Retinal pigment epithelial cell (primary cell): ENCODE measurements around the gene TMEM270.
"Not testable (repeated sequence)": the region's sequence is repeated elsewhere in the genome, so short reads cannot be mapped to it uniquely, and the experiment has no call there.

Experiments used
- DNase-seq: peaks from one replicate; pipeline ENCODE4 v3.0.0-alpha.2; 2010; ENCODE audit warnings: low read depth
- H3K4me3 ChIP-seq: 2 replicates; pipeline ENCODE4 v1.5.1; 2011; ENCODE audit warnings: mild to moderate bottlenecking, low read length, control low read depth, moderate library complexity
- TF ChIP-seq, protein P1 (sequence below): conservative IDR thresholded peaks from 2 replicates; pipeline ENCODE4 v1.5.1; 2011; ENCODE audit warnings: low read depth, low read length, control low read depth, inconsistent platforms

The TMEM270 gene

GRCh38 chr7:73860859-73861258 is at the start of gene TMEM270:
TSS of gene TMEM270 (plus strand) at chr7:73861159. CDS start at chr7:73861195, 36 bp downstream.
- H3K4me3 ChIP-seq, result no peak within 1 kb of the TSS
- TF ChIP-seq, protein P1, sequence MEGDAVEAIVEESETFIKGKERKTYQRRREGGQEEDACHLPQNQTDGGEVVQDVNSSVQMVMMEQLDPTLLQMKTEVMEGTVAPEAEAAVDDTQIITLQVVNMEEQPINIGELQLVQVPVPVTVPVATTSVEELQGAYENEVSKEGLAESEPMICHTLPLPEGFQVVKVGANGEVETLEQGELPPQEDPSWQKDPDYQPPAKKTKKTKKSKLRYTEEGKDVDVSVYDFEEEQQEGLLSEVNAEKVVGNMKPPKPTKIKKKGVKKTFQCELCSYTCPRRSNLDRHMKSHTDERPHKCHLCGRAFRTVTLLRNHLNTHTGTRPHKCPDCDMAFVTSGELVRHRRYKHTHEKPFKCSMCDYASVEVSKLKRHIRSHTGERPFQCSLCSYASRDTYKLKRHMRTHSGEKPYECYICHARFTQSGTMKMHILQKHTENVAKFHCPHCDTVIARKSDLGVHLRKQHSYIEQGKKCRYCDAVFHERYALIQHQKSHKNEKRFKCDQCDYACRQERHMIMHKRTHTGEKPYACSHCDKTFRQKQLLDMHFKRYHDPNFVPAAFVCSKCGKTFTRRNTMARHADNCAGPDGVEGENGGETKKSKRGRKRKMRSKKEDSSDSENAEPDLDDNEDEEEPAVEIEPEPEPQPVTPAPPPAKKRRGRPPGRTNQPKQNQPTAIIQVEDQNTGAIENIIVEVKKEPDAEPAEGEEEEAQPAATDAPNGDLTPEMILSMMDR, result no peak
- no peak for DNase-seq

- TF ChIP-seq, protein P1, result peak; percentile 85
- H3K4me3 ChIP-seq, result no peak overlapping the region
- DNase-seq, result no peak
Measured at GRCh38 chr7:73811760-73812168, 49.2 kb upstream of the TMEM270 start.

DNA sequence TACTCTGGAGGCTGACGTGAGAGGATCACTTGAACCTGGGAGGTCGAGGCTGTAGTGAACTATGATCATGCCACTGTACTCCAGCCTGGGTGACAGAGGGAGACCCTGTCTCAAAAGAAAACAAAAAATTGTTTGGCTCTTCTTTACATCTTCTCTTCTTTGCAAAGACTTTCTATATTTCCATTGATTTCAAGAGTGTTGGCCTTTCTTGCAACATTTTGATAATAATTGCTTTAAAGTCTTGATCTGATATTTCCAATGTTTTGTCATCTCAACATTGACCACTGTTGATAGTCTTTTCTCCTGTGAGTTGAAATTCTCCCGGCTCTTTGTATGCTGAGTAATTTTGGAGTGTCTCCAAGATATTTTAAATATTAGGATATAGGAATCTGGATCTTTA is 48.0 kb upstream of the TMEM270 start:
- H3K4me3 ChIP-seq, result no peak overlapping the region
- no peak for DNase-seq
- TF ChIP-seq, protein P1, result no peak

DNA sequence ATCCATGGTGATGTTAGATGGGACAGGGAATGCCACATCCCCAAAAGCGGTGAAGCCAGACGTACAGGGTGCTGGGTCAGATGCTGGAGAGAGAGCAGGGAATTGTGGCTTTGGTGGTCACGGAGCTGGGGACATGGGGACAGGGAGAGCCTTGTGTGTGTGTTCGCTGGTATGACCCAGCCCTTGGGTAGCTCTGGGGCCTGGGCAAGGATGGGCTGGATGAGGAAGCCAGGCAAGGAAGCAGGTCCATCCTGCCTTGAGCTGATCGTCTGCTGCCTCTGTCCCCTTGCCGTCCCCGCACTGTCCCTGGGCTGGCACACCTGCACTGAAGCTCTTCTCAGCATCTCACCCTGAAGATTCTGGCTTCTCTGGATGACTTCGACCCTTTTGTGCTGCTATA is 45.5 kb upstream of the TMEM270 start:
- TF ChIP-seq, protein P1, result no peak
- DNase-seq, result no peak
- H3K4me3 ChIP-seq, result no peak overlapping the region

DNA sequence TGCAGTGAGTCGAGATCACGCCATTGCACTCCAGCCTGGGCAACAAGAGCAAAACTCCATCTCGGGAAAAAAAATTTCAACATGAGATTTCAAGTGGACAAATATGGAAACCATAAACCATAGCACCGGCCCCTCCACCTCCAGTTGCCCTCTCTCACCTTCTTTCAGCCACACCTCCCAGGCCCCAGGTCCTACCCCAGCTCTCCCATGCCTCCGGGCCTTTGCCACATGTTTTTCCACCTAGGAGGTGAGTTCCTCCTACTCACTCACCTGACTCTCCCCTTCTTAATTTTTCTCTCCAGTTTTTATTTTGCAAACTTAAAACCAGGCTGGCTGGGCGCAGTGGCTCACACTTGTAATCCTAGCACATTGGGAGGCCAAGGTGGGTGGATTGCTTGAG is 43.8 kb upstream of the TMEM270 start:
- H3K4me3 ChIP-seq, result no peak overlapping the region
- TF ChIP-seq, protein P1, result no peak
- no peak for DNase-seq

DNA sequence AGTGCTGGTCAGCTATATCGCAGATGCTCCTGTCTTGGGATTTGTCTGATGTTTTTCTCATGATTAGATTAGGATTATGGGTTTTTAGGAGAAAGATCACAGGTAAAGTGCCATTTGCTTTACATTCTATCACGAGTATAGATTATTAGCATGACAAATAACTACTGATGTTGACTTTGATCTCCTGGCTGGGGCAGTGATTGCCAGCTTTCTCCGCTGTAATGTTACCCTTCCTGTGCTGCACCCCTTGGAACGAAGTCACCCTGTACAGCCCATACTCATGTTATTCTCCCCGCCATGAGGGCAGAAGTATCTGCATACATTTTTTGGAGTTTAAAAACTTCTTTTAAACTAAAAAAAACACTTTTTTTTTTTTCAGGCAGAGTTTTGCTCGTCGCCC is 40.9 kb upstream of the TMEM270 start:
- no peak overlapping the region for H3K4me3 ChIP-seq
- TF ChIP-seq, protein P1, result no peak
- no peak for DNase-seq

- DNase-seq, H3K4me3 ChIP-seq: not testable (repeated sequence)
Measured at GRCh38 chr7:73821597-73822285, 39.2 kb upstream of the TMEM270 start.
